NCI-H1092 (cell line): ENCODE results near the gene COPS8.

Experiments used
- DNase-seq: peaks from one replicate; lab custom pipeline; 2025; lab: John Stamatoyannopoulos, UW

The COPS8 gene

GRCh38 chr2:237065071-237065377, 20.7 kb upstream of the COPS8 start:
- no peak for DNase-seq

GRCh38 chr2:237066396-237066795, 19.3 kb upstream of the COPS8 start:
- no peak for DNase-seq

- no peak for DNase-seq
These were observed 17.6 kb upstream of the COPS8 start for GRCh38 chr2:237068005-237068576.

GRCh38 chr2:237072067-237072931, 13.4 kb upstream of the COPS8 start:
- no peak for DNase-seq

GRCh38 chr2:237073552-237073951, 12.1 kb upstream of the COPS8 start:
- DNase-seq = no peak

GRCh38 chr2:237074211-237074993, 11.3 kb upstream of the COPS8 start:
- DNase-seq = no peak

- DNase-seq = no peak
These were observed 9.7 kb upstream of the COPS8 start for GRCh38 chr2:237075749-237076599.

- no peak for DNase-seq
These were observed 4.1 kb upstream of the COPS8 start for GRCh38 chr2:237081596-237081995.

- DNase-seq = no peak
These were observed 2.7 kb upstream of the COPS8 start for GRCh38 chr2:237083026-237083425.

- DNase-seq = no peak
These were observed 1.2 kb upstream of the COPS8 start for GRCh38 chr2:237084444-237084843.

GRCh38 chr2:237090906-237091305, 5.2 kb downstream of the COPS8 start:
- no peak for DNase-seq

GRCh38 chr2:237091779-237092436, 6.2 kb downstream of the COPS8 start:
- DNase-seq = no peak

- no peak for DNase-seq
These were observed 6.8 kb downstream of the COPS8 start for GRCh38 chr2:237092506-237092905.

GRCh38 chr2:237092920-237093781, 7.5 kb downstream of the COPS8 start:
- DNase-seq = peak; percentile 29

- no peak for DNase-seq
These were observed 10.5 kb downstream of the COPS8 start for GRCh38 chr2:237096201-237096600.

GRCh38 chr2:237096911-237097310, 11.2 kb downstream of the COPS8 start:
- DNase-seq = no peak

- DNase-seq = no peak
These were observed 11.7 kb downstream of the COPS8 start for GRCh38 chr2:237097326-237097910.

GRCh38 chr2:237097911-237098702, 12.4 kb downstream of the COPS8 start:
- no peak for DNase-seq

- DNase-seq = no peak
These were observed 14.1 kb downstream of the COPS8 start for GRCh38 chr2:237099804-237100203.
